CD14-positive monocyte (primary cell): Measurements from ENCODE around the gene SMIM20. TPM values are rescaled to one million over a fixed set of nuclear protein-coding genes. Genes with fewer than 3 reads are reported as not detected.

Source experiments
- DNase-seq, 3 donors: peaks; one replicate each; pipeline ENCODE4 v3.0.0-alpha.2; 2011 to 2022
- H2AFZ ChIP-seq: 2 replicates; pipeline ENCODE4 v1.6.0; 2012; ENCODE audit warnings: mild to moderate bottlenecking, low read depth, low read length, inconsistent platforms; ENCODE audit not compliant: insufficient read depth, poor library complexity, severe bottlenecking
- H3K27ac ChIP-seq, 2 donors: 1 replicate in 1 of 2; 2 replicates in 1 of 2; pipeline ENCODE4 v1.5.1; 2012 to 2013; ENCODE audit warnings: low read length in 2 of 2, control low read depth in 1 of 2, inconsistent platforms in 1 of 2, low read depth in 1 of 2, mild to moderate bottlenecking in 1 of 2
- H3K27me3 ChIP-seq, 2 donors: one replicate each; pipeline versions ENCODE4 v1.6.0 to v1.6.1; 2011 to 2013; ENCODE audit warnings: low read length in 2 of 2; ENCODE audit not compliant: control insufficient read depth in 2 of 2, insufficient read depth in 2 of 2
- H3K36me3 ChIP-seq, 2 donors: replicated peaks in 1 of 2; 1 replicate in 1 of 2; 2 replicates in 1 of 2; pipeline versions ENCODE4 v1.5.1 to v1.6.1; 2012 to 2013; ENCODE audit warnings: low read length in 2 of 2, control low read depth in 1 of 2, inconsistent platforms in 1 of 2, mild to moderate bottlenecking in 1 of 2; ENCODE audit not compliant: insufficient read depth in 2 of 2, control insufficient read depth in 1 of 2
- H3K4me1 ChIP-seq, 2 donors: 1 replicate in 1 of 2; 2 replicates in 1 of 2; pipeline versions ENCODE4 v1.5.1 to v1.6.1; 2012 to 2013; ENCODE audit warnings: low read length in 2 of 2, control low read depth in 1 of 2, inconsistent platforms in 1 of 2, mild to moderate bottlenecking in 1 of 2, moderate library complexity in 1 of 2; ENCODE audit not compliant: insufficient read depth in 2 of 2, control insufficient read depth in 1 of 2
- H3K4me2 ChIP-seq: replicated peaks from 2 replicates; pipeline ENCODE3; 2012; ENCODE audit warnings: low read length, moderate library complexity, mild to moderate bottlenecking; ENCODE audit not compliant: poor library complexity, severe bottlenecking; ENCODE audit errors: extremely low read depth
- H3K4me3 ChIP-seq, 3 experiments: fragments of 200-600 bp in 1 of 3; sonication (generic) in 1 of 3; replicated peaks in 1 of 3; 1 replicate in 2 of 3; 2 replicates in 1 of 3; pipeline ENCODE4 v1.5.1; 2011 to 2013; ENCODE audit warnings: low read length in 3 of 3, mild to moderate bottlenecking in 3 of 3, control low read depth in 2 of 3, low read depth in 2 of 3, inconsistent platforms in 1 of 3, moderate library complexity in 1 of 3
- H3K79me2 ChIP-seq: 2 replicates; pipeline ENCODE4 v1.6.0; 2012; ENCODE audit warnings: mild to moderate bottlenecking, control low read depth, inconsistent platforms, low read length, moderate library complexity; ENCODE audit not compliant: insufficient read depth
- H3K9ac ChIP-seq: 2 replicates; pipeline ENCODE4 v1.6.0; 2017; ENCODE audit warnings: low read length, mild to moderate bottlenecking; ENCODE audit not compliant: insufficient read depth, poor library complexity, severe bottlenecking
- H3K9me3 ChIP-seq, 2 donors: replicated peaks in 1 of 2; 1 replicate in 1 of 2; 2 replicates in 1 of 2; pipeline versions ENCODE4 v1.5.1 to v1.6.1; 2012 to 2013; ENCODE audit warnings: low read length in 2 of 2, control low read depth in 1 of 2; ENCODE audit not compliant: control insufficient read depth in 1 of 2, insufficient read depth in 1 of 2
- H4K20me1 ChIP-seq: 2 replicates; pipeline ENCODE4 v1.6.0; 2012; ENCODE audit warnings: mild to moderate bottlenecking, low read length, control low read depth, moderate library complexity; ENCODE audit not compliant: insufficient read depth
- H3K27ac Mint-ChIP-seq, 7 donors: one replicate each; pipeline ENCODE4 v1.8.0; 2020; ENCODE audit warnings: mild to moderate bottlenecking in 7 of 7, mixed read lengths in 7 of 7, moderate library complexity in 6 of 7, inconsistent platforms in 2 of 7
- H3K27me3 Mint-ChIP-seq, 3 donors: one replicate each; pipeline ENCODE4 v1.8.0; 2021 to 2022; ENCODE audit warnings: low read depth in 3 of 3, mild to moderate bottlenecking in 3 of 3, mixed read lengths in 3 of 3, moderate library complexity in 3 of 3, inconsistent platforms in 1 of 3
- H3K36me3 Mint-ChIP-seq, 2 donors: one replicate each; pipeline ENCODE4 v1.8.0; 2020; ENCODE audit warnings: mixed read lengths in 2 of 2, inconsistent platforms in 1 of 2, mild to moderate bottlenecking in 1 of 2
- H3K4me1 Mint-ChIP-seq: one replicate; pipeline ENCODE4 v1.8.0; 2020; ENCODE audit warnings: mild to moderate bottlenecking, mixed read lengths
- H3K4me3 Mint-ChIP-seq, 2 donors: one replicate each; pipeline ENCODE4 v1.8.0; 2020; ENCODE audit warnings: mild to moderate bottlenecking in 2 of 2, mixed read lengths in 2 of 2, moderate library complexity in 1 of 2
- H3K9me3 Mint-ChIP-seq, 7 donors: one replicate each; pipeline ENCODE4 v1.8.0; 2020 to 2022; ENCODE audit warnings: mixed read lengths in 7 of 7, mild to moderate bottlenecking in 6 of 7, moderate library complexity in 6 of 7, inconsistent platforms in 2 of 7
- CTCF ChIP-seq: fragments of 200-600 bp; IDR thresholded peaks from one replicate; pipeline ENCODE4 v1.8.0; 2022; ENCODE audit warnings: antibody characterized with exemption, mild to moderate bottlenecking
- WGBS: methylation state at CpG from one replicate; pipeline ENCODE4 v1.1.5; 2013; ENCODE audit warnings: missing lambda C conversion rate; ENCODE audit not compliant: insufficient coverage; 5-methylcytosine and 5-hydroxymethylcytosine counted together
- intact Hi-C, 2 donors: fragments of 100-400 bp; cut with micrococcal nuclease; formaldehyde crosslinking; loops; one replicate each; pipeline versions ENCODE4 v1.15.0 to v1.15.1; 2023
- polyA plus RNA-seq, 3 donors: library from polyadenylated mRNA; depleted of rRNA in 1 of 3; unstranded in 2 of 3; stranded (reverse) in 1 of 3; fragments of 300-500 nt in 2 of 3; fragments of >200 nt in 1 of 3; fragmentation: Illumina TruSeq in 2 of 3; gene quantifications; 1 replicate in 2 of 3; 2 replicates in 1 of 3; pipeline ENCODE4 v1.2.3, GENCODE V29; 2012 to 2021

The SMIM20 gene
- polyA plus RNA-seq, 3 donors: 10.4 to 38.1 (median 33.7) TPM

GRCh38 chr4:25956260-25956659 lies 42.2 kb downstream of the SMIM20 start:
- Mint-ChIP-seq H3K9me3 (no peaks in the 10 kb centered on the region), H3K27me3 (peaks cover 2 to 8% (median 7%) of the 10 kb centered on the region in 3 donors), H3K4me1 (peaks cover 9% of the 10 kb centered on the region), H3K4me3 (no peak overlapping the region), H3K27ac (no peak overlapping the region), H3K36me3 (no peaks in the 10 kb centered on the region)
- WGBS: no CpG with 5 or more reads among the region's 1 CpG
- Histone ChIP-seq H3K4me1 (peaks cover 4 to 9% of the 10 kb centered on the region in 2 donors), H3K27me3 (no peaks in the 10 kb centered on the region), H3K9ac (no peak overlapping the region), H3K4me2 (no peak overlapping the region), H4K20me1 (no peaks in the 10 kb centered on the region), H2AFZ (no peak overlapping the region), H3K27ac (no peak overlapping the region), H3K79me2 (no peaks in the 10 kb centered on the region), H3K9me3 (no peaks in the 10 kb centered on the region), H3K4me3 (no peak overlapping the region), H3K36me3 (no peaks in the 10 kb centered on the region)
- TF ChIP-seq CTCF: no peak
- intact Hi-C loops: no loop called here
- no peak for DNase-seq

- Histone ChIP-seq H3K36me3 (no peaks in the 10 kb centered on the region), H3K4me3 (no peak overlapping the region), H3K9ac (no peak overlapping the region), H2AFZ (no peak overlapping the region), H3K4me2 (no peak overlapping the region), H4K20me1 (no peaks in the 10 kb centered on the region), H3K9me3 (no peaks in the 10 kb centered on the region), H3K27me3 (no peaks in the 10 kb centered on the region), H3K4me1 (peaks cover 4 to 9% of the 10 kb centered on the region in 2 donors), H3K27ac (no peak overlapping the region), H3K79me2 (no peaks in the 10 kb centered on the region)
- Mint-ChIP-seq H3K36me3 (no peaks in the 10 kb centered on the region), H3K27ac (no peak overlapping the region), H3K4me1 (peaks cover 9% of the 10 kb centered on the region), H3K27me3 (peaks cover 2 to 7% (median 7%) of the 10 kb centered on the region in 3 donors), H3K4me3 (no peak overlapping the region), H3K9me3 (no peaks in the 10 kb centered on the region)
- intact Hi-C loops: no loop called here
- WGBS: no CpG with 5 or more reads among the region's 8 CpGs
- no peak for TF ChIP-seq CTCF
- no peak for DNase-seq
Observed at GRCh38 chr4:25958110-25958509, 44.1 kb downstream of the SMIM20 start.
